GM19099 (cell line): ENCODE measurements around the gene SERPINB1.

Source experiments
- POLR2A ChIP-seq: IDR thresholded peaks from 3 replicates; pipeline ENCODE4 v1.6.1; 2011; ENCODE audit warnings: low read depth; ENCODE audit not compliant: insufficient read length; ENCODE audit errors: extremely low read depth

SERPINB1 gene

DNA sequence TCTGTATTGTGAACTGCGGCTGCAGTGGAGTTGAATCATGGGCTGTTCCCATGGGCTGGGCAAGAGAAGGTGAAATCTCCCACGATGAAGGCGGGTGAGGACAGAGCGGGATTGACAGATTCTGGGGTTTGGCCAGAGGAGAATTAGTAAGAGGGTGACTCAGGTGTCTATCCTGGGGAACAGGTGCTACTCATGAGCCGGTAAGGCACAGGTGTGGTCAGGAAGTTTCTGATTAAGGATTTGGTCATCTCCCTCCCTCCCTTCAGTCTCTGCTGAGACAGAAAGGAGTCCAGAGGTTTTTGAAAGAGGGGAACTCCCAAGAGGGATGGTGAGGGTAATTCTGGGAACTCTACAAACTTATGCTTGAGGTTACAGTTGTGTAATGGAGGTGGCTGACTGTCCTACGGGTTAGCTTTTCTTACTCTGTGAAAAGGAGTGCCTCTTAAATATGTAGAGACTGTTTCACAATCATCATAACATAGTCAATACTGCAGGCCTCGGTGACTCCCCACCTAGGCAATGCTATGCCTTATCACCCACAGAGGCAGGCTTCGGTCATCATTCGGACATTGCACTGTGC is 31.5 kb downstream of the SERPINB1 start:
- no peak for TF ChIP-seq POLR2A

DNA sequence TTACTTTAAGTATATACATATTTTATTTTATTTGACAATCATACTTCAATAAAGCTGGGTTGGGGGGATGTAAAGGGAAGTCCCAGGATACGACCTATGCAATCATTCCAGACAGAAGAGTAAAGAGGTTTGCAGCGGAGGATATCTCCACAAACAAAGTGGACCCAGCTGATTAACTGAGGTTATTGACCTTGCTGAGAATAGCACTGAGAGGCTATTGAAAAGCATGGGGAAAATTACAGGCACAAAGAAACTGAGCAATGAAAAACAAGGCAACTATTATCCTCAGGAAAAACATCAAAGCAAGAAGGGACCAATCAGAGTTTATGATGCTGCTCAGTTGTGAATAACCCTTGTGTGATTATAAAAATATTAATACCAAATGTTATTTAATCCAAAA is 32.6 kb downstream of the SERPINB1 start:
- no peak for TF ChIP-seq POLR2A

DNA sequence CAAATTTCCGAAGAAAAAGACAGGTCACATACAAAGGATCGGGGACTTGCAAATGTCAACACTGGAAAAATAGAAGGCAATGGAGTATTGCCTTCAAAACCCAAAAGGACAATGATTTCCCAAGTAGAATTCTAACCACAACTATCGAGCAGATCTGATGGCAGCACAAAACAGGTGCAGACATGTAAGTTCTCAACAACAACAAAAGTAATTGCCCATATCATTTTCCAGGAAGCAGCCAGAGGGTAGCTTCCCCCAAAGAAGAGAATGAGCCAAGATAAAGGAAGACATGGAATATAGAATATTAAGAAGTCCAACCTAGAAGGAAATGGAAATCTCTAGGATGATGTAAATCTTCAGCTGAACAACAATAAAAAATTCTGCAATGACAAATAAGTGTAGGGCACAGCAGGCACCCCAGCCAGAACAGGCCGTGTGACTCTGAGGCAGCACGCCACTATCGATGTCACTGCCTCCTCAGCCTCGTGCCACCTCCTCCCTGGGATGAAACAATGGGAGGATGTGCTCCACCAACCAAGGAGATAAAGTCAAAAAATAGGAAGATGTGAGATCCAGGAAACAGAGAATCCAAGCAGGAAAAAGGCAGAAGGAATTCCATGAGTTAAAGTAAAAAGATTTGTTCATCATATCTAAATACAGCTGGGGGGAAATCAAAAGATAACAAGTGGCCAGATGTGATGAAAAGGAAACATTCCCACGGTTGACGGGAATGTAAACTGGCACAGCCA is 34.1 kb downstream of the SERPINB1 start:
- no peak for TF ChIP-seq POLR2A

DNA sequence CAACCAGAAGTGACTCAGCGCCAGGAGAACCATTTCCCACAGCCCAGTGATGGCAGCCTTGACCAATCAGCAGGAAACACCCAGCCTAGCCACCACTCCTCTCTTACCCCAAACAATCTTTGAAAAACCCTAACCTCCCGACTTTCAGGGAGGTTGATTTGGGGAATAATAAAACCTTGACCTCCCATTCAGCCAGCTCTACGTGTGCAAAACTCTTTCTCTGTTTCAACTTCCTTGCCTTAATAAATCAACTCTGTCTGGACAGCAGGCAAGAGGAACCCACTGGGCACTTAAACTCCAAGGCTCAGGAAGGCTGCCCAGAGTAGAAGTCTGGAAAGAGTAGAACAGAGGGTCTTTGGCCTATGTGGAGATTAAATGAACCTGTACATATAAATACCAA is 35.0 kb downstream of the SERPINB1 start:
- TF ChIP-seq POLR2A = no peak

DNA sequence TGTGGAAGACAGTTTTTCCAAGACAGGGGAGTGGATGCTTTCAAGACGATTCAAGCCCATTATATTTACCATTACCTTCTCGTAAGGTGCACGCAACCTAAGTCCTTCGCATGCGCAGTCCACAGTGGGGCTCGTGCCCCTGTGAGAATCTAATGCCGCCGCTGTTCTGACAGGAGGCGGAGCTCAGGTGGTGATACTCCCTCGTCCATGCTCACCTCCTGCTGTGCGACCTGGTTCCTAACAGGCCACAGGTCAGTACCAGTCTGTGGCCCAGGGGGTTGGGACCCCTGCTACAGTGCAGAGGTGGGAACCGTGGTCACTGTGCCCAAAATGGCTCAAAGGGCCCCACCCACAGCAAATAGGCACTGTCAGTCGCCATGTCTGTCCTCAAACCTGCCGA is 36.6 kb downstream of the SERPINB1 start:
- TF ChIP-seq POLR2A = no peak

DNA sequence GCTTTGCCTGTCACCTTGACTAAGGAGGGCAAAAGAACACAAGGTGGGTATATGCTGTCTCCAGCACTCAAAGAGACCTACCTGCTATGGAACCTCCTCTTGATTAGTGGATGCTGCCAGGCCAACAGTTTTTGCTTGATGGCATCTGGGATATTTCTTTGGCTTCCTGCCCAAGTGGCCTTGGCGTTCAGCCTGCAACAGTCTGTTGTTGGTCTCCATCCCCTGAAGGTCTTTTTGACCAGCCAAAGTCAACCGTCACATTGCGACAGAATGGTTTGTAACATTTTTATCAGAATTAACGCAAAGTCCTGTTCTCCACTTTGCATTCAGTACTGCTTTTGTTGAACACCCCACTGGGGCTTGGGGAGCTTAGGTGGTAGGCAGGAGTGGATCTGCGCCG is 37.1 kb downstream of the SERPINB1 start:
- no peak for TF ChIP-seq POLR2A

DNA sequence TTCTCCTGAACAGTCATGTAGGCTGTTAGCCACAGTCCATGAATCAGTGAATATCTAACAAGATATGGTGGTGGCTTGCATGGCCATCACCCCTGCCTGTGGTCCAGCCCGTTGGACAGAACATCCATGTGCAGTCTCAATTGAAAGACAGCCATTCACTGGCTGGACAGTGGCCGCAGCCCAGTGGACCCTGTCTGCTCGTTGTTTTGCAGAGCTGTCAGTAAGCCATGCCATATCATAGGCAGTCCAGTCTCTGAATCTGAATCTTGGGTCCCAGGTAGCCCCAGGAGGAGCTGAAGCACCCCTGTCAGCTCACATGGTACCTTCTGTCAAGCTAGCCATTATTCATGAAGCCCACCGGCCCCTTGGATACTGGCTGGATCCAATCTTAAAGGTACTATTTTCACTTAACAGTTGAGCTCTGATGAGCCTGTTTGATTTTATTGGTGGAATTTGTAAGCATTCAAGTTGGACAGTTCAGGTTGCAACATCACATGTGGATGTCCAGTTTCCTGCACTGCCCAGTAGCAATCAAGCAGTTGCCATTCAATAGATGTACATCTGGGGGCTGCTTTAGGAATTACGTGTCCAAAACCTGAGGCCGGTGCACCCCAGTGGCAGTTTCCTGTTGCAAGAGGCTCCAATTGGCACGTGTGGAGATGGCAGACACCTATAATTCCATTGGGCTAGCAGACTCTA is 37.8 kb downstream of the SERPINB1 start:
- TF ChIP-seq POLR2A = no peak

DNA sequence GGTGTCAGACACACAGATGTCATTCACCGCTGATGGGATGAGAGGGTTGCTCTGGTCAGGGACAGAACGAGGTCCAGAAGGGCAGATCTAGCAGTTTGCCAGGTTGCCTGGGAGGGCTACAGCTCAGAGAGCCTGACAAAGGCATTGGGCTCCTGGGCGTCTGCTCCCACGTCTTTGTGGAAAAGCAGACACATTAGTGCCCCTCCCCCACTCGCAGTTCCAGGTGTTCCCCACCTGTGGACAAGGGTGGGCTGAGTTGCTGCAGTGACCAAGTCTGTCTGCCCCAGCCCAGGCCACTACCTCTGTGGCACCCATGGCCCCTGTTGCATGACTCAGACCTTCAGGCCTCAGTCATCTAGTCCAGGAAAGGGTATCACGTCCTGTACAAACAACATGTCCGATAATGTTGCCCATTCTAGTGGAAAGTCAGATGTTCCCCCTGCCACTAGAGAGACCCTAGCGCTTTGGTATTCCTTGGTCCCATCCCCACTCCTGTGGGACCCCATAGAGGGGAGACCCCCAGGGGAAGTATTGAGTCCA is 39.1 kb downstream of the SERPINB1 start:
- no peak for TF ChIP-seq POLR2A

DNA sequence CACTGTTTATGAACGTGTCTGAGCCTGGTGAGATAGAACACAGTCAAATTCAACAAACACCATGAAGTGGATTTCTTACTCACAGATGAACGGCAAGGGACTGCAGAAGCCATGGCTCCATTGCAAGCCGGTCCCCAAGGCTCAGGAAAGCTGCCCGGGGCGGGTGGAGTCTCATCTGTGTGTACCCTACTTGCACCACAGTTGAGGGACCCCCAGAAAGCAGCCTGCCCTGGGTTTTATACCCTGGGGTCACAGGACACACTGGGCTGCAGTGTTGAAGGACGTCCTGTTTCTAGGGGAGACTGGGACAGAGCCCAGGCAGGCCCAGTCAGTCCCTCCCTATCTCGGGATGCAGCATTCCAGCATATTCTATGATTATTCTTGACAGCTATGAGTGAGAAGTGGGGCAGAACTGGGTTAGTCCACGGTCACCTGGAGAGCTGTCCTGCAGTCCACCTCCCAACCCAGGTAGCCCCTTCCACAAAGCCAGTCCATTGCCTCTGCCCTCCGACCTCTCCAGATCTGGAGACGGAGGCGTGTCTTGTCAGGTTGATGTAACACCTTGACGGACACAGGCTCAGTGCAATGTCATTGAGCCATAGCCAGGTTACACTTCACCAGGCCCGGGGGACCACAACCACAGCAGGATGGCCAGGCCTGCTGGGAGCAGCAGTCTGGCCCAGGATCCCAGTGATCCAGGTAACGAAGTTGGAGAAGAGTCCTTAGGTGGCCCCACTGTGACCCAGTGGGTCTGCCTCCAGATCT is 40.9 kb downstream of the SERPINB1 start:
- TF ChIP-seq POLR2A = no peak

DNA sequence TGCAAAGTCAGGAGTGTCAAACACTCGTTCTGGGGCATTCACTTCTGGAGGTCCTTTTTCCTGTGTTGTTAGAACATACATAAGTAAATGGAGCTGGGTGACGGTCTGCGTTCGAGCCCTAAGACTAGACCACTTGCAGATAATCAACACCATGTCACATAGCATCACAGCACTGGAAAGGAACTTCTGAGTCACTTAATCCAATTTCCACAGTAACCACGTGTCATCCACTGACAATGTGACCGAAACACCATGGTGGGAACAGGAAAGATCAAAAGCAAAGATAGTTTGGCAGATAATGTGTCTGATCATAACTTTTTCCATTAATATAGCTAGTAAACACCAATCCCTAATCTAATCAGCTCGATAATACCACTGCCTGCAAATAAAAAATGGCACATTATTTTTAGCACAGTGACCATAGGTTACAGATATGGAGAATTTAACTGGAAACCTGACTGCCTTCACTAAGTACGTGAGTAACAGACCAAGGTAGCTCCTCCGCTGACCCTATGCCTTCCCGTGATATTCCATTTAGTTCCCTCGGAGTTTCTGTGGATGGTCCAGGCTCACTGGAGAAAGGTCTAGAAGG is 41.6 kb downstream of the SERPINB1 start:
- no peak for TF ChIP-seq POLR2A

DNA sequence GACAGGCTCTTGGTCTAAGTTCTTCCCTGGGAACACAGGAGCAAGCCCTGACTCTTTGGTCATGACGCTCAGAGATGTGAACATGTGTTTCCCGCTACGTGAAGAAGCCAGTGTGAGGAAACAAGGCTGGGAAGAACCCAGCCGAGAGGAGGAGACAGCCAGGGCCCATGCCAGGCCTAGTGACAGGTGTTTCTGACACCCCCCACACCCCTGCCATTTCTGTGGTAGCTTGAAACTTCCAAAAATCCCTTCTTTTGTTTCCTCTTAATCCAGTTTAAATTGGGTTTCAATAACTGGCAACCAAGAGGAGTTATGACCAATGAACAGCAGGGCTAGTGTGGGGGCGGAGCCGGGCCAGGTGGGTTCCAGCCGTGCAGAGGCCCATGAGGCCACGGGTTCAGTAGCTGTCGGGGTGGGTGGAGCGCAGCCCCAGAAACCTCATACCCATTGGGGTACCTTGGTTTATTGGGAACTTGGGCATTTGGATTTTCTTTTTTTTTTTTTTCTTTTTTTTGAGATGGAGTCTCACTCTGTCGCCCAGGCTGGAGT is 43.0 kb downstream of the SERPINB1 start:
- TF ChIP-seq POLR2A = no peak

DNA sequence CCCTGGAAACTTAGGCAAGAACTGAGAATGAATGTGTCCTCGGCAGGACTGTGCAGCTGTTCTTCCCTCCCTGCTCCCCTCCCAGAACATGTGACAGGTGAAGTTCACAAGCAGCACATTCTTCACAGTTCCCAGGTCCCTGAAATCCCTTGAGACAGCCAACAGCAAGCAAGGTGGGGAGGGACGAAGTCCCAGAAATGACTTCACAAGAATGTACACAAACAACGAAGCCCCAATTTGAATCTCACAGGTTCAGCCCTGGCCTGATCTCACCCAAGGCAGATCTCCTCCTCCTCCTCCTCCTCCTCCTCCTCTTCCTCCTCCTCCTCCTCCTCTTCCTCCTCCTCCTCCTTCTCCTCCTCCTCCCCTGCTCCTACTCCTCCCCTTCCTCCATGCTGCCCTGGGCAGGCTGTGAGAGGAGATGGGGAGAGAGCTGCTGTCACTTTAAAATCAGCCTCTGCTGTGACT is 44.1 kb downstream of the SERPINB1 start:
- TF ChIP-seq POLR2A = no peak

DNA sequence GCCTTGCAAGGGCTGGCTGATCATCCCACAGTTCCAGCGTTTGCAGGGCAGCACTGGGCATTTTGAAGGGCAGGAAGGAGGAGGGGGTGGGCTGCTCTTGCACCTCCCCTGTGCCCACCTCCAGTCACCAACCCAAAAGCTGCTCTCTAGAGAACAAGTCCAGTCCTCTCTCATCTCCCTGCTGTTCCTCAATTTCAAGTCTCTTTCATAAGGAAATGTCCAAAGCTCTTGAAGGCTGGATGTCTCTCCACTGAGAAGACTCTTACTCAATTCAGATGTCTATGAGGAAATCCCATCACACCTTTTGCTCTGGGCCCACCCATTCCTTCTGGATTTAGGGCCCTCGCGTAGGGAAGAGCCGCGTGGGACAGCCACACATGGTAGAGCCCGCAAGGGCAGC is 44.8 kb downstream of the SERPINB1 start:
- TF ChIP-seq POLR2A = no peak

DNA sequence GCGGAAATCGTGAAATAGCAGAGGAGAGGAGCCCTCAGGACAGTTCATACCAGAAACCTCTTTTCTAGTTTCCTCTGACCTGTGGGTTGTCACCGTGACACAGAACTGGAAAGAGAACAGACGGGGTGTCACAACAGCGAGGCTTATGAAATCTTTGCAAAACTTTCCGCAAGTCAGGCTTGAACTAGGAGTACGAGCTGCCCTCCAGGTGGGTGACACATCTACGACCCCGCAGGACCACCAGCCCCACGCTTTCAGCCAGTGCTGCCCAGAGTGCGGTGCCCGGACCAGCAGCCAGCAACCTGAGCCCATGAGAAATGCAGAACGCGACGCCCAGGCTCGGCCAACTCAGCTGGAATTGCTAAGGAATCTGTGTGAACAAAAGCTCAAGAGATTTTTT is 45.7 kb downstream of the SERPINB1 start:
- no peak for TF ChIP-seq POLR2A
